ENCODE results near the gene IL5. TPM values are rescaled to one million over a fixed set of nuclear protein-coding genes. Genes with fewer than 3 reads are reported as not detected.

Gene IL5
- total and polyA plus RNA-seq, 2 of the 13 experiments (the other 11 are each of a cell fraction or from before 2014, with no cell fraction given), result not detected

- TF ChIP-seq HES4 (CRISPR knock-in tag; IDR thresholded peaks at IDR 0.05; ENCODE audit: borderline replicate concordance), result no peak
- no peak for TF ChIP-seq ZFYVE20 (CRISPR knock-in tag; IDR thresholded peaks at IDR 0.05; ENCODE audit: borderline replicate concordance, low read depth)
- no peak for TF ChIP-seq KAT7 (CRISPR knock-in tag; IDR thresholded peaks at IDR 0.05; ENCODE audit: borderline replicate concordance)
- no peak for TF ChIP-seq ZSCAN21 (CRISPR knock-in tag; IDR thresholded peaks at IDR 0.05; ENCODE audit: borderline replicate concordance)
- TF ChIP-seq TP53 (CRISPR knock-in tag; conservative IDR thresholded peaks at IDR 0.05), result no peak
- TF ChIP-seq DMAP1 (CRISPR knock-in tag; IDR thresholded peaks at IDR 0.05), result no peak
- TF ChIP-seq ZBTB37 (CRISPR knock-in tag; IDR thresholded peaks at IDR 0.05), result no peak
- TF ChIP-seq TEAD2 (CRISPR knock-in tag; IDR thresholded peaks at IDR 0.05), result no peak
- no peak for TF ChIP-seq MBNL3 (CRISPR knock-in tag; conservative IDR thresholded peaks at IDR 0.05)
- TF ChIP-seq ZBTB49 (CRISPR knock-in tag; IDR thresholded peaks at IDR 0.05; ENCODE audit: borderline replicate concordance), result no peak
- no peak for TF ChIP-seq AKAP8 (CRISPR knock-in tag; IDR thresholded peaks at IDR 0.05)
- TF ChIP-seq SALL1 (CRISPR knock-in tag; IDR thresholded peaks at IDR 0.05), result peak; percentile 30; the same call in 1 of the 2 replicates
- no peak for TF ChIP-seq ZBTB10 (CRISPR knock-in tag; IDR thresholded peaks at IDR 0.05; ENCODE audit: borderline replicate concordance)
- no peak for TF ChIP-seq SOX6 (IDR thresholded peaks at IDR 0.05)
- TF ChIP-seq SOX6 (CRISPR knock-in tag; IDR thresholded peaks at IDR 0.05), result peak; percentile 81
- no peak for TF ChIP-seq CHD2 (IDR thresholded peaks at IDR 0.05; ENCODE audit: low read depth, low read length)
- TF ChIP-seq FOXO4 (CRISPR knock-in tag; conservative IDR thresholded peaks at IDR 0.05), result no peak
- TF ChIP-seq NBN (conservative IDR thresholded peaks at IDR 0.05), result no peak
- no peak for TF ChIP-seq PLRG1 (conservative IDR thresholded peaks at IDR 0.05)
- TF ChIP-seq ZMAT3 (CRISPR knock-in tag; conservative IDR thresholded peaks at IDR 0.05), result no peak
- TF ChIP-seq REPIN1 (CRISPR knock-in tag; IDR thresholded peaks at IDR 0.05; ENCODE audit: borderline replicate concordance, low read depth), result 0 out of 2 replicates have a peak, but pooled peaks have one; percentile 60
- no peak for TF ChIP-seq ZNF251 (CRISPR knock-in tag; IDR thresholded peaks at IDR 0.05)
- no peak for TF ChIP-seq GATAD1 (CRISPR knock-in tag; IDR thresholded peaks at IDR 0.05)
Observed at GRCh38 chr5:132504746-132505145, 38.6 kb downstream of the IL5 start (continued).

All from HepG2 (cell line).